Testis (tissue), 2 donors: ENCODE data around the gene SETD3.

Source experiments
- POLR2A ChIP-seq: fragments of 450-650 bp; IDR thresholded peaks from one replicate; pipeline ENCODE4 v1.6.1; 2017; ENCODE audit warnings: antibody characterized with exemption, mild to moderate bottlenecking, moderate library complexity
- TF ChIP-seq, protein P1 (sequence below), 3 experiments: fragments of 450-650 bp in 2 of 3; fragments of 200-600 bp in 1 of 3; sonication (generic) in 1 of 3; IDR thresholded peaks; one replicate each; pipeline ENCODE4 v1.5.1; 2016 to 2019; ENCODE audit warnings: antibody characterized with exemption in 3 of 3, mild to moderate bottlenecking in 2 of 3, moderate library complexity in 1 of 3

DNA sequence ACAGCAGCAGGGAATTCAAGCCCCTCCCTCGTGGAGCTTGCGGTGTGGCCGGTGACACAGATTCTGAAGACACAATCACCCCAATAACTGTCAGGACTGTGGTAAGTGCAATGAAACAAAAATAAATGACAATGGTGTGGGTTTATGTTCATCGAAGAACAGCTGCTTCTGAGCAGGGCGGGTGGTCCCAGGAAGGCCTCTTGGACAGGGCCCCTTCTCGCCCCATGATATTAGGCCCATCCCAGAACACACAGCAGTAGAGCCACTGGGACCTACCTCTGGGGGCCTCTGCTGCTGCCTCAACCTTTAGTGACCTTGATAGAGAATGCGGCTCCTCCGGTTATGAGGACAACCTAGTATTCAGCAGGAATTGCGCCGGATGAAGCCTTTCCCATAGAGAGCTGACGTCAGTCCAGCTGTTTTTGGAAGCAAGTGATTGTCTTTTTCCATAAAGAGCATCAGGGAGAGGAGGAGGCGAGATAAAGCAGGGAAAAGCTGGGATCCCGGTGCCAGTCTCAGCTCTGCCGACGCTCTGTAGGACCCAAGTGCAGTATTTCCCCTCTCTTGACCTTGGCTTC lies 124.5 kb downstream of the SETD3 start:
- no peak for TF ChIP-seq POLR2A
- TF ChIP-seq, protein P1, sequence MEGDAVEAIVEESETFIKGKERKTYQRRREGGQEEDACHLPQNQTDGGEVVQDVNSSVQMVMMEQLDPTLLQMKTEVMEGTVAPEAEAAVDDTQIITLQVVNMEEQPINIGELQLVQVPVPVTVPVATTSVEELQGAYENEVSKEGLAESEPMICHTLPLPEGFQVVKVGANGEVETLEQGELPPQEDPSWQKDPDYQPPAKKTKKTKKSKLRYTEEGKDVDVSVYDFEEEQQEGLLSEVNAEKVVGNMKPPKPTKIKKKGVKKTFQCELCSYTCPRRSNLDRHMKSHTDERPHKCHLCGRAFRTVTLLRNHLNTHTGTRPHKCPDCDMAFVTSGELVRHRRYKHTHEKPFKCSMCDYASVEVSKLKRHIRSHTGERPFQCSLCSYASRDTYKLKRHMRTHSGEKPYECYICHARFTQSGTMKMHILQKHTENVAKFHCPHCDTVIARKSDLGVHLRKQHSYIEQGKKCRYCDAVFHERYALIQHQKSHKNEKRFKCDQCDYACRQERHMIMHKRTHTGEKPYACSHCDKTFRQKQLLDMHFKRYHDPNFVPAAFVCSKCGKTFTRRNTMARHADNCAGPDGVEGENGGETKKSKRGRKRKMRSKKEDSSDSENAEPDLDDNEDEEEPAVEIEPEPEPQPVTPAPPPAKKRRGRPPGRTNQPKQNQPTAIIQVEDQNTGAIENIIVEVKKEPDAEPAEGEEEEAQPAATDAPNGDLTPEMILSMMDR (IDR thresholded peaks at IDR 0.05), result no peak
